LNCAP (cell line): Measurements from ENCODE around the gene ZNF888.

ENCODE experiments used
- TF ChIP-seq, protein P1 (sequence below): fragments of 450-650 bp; IDR thresholded peaks from 2 replicates; pipeline ENCODE4 v1.5.1; 2017; ENCODE audit warnings: mild to moderate bottlenecking

Gene ZNF888

DNA sequence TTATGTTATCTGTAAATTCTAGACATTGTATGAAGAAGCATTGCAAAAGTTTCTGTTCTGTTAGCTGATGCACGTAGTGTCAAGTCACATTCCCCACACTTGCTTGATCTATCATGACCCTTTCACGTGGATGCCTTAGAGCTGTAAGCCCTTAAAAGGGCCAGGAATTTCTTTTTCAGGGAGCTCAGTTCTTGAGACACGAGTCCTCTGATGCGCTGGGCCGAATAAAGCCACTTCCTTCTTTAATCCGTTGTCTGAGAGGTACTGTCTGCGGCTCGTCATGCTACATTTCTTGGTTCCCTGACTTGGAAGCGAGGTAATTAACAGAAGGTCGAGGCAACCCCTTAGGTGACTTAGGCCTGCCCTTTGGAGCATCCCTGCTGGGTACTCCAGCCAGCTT is 33.7 kb upstream of the ZNF888 start:
- TF ChIP-seq, protein P1, sequence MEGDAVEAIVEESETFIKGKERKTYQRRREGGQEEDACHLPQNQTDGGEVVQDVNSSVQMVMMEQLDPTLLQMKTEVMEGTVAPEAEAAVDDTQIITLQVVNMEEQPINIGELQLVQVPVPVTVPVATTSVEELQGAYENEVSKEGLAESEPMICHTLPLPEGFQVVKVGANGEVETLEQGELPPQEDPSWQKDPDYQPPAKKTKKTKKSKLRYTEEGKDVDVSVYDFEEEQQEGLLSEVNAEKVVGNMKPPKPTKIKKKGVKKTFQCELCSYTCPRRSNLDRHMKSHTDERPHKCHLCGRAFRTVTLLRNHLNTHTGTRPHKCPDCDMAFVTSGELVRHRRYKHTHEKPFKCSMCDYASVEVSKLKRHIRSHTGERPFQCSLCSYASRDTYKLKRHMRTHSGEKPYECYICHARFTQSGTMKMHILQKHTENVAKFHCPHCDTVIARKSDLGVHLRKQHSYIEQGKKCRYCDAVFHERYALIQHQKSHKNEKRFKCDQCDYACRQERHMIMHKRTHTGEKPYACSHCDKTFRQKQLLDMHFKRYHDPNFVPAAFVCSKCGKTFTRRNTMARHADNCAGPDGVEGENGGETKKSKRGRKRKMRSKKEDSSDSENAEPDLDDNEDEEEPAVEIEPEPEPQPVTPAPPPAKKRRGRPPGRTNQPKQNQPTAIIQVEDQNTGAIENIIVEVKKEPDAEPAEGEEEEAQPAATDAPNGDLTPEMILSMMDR, result no peak

DNA sequence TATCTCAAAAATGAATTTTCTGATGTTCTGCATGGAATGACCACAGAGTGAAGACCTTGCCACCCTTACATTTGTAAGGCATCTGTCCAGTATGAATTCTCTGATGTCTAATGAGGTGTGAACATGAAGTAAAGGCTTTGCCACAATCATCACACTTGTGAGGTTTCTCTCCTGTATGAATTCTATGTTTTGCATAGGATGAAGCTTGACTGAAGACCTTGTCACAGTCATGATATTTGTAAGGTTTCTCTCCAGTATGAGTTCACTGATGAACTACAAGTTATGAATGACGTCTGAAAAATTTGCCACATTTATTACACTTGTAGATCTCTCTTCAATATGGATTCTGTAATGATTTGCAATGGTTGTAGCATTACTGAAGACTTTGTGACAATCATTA is 26.2 kb upstream of the ZNF888 start:
- TF ChIP-seq, protein P1, result no peak

DNA sequence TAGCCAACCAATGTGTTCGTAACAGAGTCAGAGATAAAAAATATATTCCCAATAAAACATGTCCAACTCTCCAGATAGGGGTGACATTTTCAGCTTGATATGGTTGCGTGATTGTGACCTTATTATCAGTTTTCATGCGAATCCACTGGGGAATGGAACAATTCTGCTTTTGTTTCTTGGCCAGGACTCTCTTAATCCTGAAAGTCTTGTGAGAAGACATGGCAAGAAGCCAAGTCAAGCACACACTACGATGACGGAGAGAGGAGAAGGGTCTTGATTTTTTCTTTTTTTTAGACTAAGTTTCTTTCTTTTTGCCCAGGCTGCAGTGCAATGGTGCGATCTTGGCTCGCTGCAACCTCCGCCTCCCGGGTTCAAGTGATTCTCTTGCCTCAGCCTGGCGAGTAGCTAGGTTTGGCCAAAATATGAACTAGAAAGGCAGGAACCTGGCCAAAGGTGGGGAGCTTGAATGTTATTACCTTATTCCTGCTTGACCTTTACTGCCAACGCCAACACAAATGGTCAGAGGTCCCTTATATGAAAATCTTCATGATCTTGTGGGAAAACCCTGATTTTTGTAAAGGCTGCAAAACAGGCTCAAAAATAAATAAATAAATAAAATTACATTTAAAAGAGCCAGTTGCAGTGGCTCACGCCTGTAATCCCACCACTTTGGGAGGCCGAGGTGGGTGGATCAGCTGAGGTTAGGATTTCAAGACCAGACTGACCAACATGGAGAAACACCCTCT is 25.0 kb upstream of the ZNF888 start:
- TF ChIP-seq, protein P1, result no peak

DNA sequence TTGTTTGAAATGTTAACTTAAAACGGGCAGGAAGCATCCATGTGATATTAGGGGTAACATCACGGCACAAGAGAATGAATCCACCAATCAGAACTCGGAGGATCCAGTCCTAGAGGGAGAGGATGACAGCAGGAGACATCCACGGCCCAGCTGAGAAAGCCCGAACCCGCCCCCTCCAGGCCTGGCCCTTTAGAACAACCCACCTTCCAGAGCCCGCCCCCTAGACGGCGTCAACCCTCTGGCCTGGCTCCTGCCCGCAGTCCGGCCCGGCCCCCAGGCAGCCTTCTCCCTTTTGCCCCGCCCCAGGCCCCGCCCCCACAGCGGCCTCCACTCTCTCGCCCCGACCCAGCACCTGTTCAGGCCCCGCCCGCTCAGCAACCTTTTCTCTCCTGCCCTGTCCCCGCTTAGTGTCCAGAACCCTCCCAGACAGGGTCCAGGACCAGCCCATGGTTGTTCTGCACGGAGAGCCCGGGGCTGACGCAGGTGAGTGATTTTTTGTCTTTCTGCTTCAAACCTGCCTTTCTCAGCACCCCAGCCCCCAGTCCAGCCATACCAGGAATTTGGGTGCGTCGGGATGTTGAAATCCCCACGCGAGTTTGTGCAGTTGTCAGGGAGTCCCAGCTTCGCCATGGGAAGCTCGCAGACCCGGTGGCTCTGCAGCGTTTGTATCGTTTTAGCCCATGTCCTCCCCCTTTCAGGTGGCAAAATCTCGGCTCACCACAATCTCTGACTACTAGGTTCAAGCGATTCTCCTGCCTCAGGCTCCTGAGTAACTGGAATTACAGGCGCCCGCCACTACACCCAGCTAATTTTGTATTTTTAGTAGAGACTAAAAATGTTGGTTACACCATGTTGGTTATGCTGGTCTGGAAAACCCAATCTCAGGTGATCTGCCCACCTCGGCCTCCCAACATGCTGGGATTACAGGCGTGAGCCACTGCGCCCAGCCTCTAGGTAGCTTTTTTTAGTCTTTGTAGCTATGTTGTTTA is 23.4 kb upstream of the ZNF888 start:
- TF ChIP-seq, protein P1, result no peak

DNA sequence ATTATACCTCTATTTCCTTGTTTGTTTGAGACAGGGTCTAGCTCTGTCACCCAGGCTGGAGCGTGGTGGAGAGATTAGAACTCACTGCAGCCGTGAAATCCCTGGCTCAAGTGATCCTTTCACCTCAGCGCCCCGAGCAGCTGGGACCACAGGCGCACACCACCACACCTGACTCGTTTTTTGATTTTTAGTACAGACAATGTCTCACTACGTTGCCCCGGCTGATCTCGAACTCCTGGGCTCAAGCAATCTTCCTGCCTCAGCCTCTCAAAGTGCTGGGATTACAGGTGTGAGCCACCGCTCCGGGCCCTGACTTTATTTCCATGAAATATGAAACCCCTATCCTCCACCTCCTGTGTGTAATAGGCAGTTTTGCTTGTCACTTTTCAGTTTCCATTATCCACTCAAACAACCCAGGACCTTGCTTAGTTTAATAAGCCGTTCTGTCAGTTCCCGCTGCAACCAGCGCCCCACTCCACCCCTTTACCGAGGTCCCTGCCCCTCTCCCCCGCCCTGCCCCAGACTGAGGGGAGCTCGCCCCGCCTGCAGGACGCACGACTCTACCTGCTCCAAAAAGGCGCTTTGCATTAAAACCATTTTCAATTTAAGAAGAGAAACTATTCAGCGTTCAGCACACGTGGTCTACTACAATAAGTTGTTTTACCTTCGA is 22.6 kb upstream of the ZNF888 start:
- TF ChIP-seq, protein P1, result no peak

DNA sequence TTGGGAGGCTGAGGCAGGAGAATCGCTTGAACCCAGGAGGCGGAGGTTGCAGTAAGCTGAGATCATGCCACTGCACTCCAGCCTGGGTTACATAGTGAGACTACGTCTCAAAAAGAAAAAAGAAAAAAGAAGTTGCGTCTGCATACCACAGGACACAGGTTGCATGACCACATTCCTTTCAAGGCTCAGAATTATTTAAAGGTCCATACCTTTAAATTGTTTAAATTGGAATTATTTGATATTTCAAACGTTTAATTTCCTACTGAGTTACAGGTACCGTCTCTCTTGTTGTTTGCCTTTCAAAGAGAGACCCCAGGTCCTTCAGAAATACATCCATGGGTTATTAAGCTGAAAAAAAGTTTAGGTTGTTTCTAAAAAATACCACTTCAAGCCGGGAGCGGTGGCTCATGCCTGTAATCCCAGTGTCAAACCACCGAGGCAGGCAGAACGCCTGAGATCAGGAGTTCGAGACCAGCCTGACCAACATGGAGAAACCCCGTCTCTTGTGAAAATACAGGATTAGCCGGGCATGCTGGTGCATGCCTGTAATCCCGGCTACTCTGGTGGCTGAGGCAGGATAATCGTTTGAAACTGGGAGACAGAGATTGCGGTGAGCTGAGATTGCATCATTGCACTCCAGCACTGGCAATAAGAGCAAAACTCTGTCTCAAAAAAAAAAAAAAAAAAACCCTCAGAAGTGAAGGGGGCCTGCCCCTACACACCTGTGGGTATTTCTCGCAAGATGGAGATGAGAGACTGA is 20.8 kb upstream of the ZNF888 start:
- TF ChIP-seq, protein P1, result no peak
